HepG2 (cell line): Measurements from ENCODE around the gene G6PD. TPM values are rescaled to one million over a fixed set of nuclear protein-coding genes. Genes with fewer than 3 reads are reported as not detected.

Source experiments
- ATF1 ChIP-seq: IDR thresholded peaks from 2 replicates; pipeline ENCODE4 v1.6.1; 2016; ENCODE audit warnings: mild to moderate bottlenecking, control low read depth
- CREM ChIP-seq, 2 experiments: sonication (generic) in 1 of 2; formaldehyde crosslinking in 1 of 2; IDR thresholded peaks; 2 replicates each; pipeline versions ENCODE4 v1.4.0 to v1.6.1; 2016 to 2020; ENCODE audit warnings: antibody characterized with exemption in 1 of 2, mild to moderate bottlenecking in 1 of 2, missing genetic modification reagents in 1 of 2
- ELF3 ChIP-seq: IDR thresholded peaks from 2 replicates; pipeline ENCODE4 v1.6.1; 2016; ENCODE audit warnings: missing genetic modification reagents, missing compliant biosample characterization
- IRF9 ChIP-seq: sonication (generic); formaldehyde crosslinking; IDR thresholded peaks from 2 replicates; pipeline ENCODE4 v1.8.0; 2022; ENCODE audit warnings: missing genetic modification reagents, mild to moderate bottlenecking, borderline replicate concordance
- PTBP1 ChIP-seq: fragments of 200-400 bp; formaldehyde crosslinking; IDR thresholded peaks from 2 replicates; pipeline ENCODE4 v1.6.1; 2018; ENCODE audit warnings: low read length, low read depth; ENCODE audit not compliant: poor library complexity, severe bottlenecking
- RBFOX2 ChIP-seq: fragments of 200-400 bp; formaldehyde crosslinking; IDR thresholded peaks from 2 replicates; pipeline ENCODE4 v1.6.1; 2017; ENCODE audit warnings: low read depth, mild to moderate bottlenecking, low read length
- RXRB ChIP-seq: IDR thresholded peaks from 2 replicates; pipeline ENCODE4 v1.6.1; 2016; ENCODE audit warnings: borderline replicate concordance, missing genetic modification reagents, missing compliant biosample characterization
- SNAPC5 ChIP-seq: sonication (generic); formaldehyde crosslinking; IDR thresholded peaks from 2 replicates; pipeline ENCODE4 v1.8.1; 2023; ENCODE audit warnings: mild to moderate bottlenecking, missing genetic modification reagents, borderline replicate concordance
- SOX13 ChIP-seq, 3 experiments: fragments of 450-650 bp in 1 of 3; sonication (generic) in 1 of 3; formaldehyde crosslinking in 1 of 3; IDR thresholded peaks in 2 of 3; conservative IDR thresholded peaks in 1 of 3; 2 replicates each; pipeline versions ENCODE4 v1.5.0 to v1.6.1; 2016 to 2020; ENCODE audit warnings: antibody characterized with exemption in 1 of 3, mild to moderate bottlenecking in 1 of 3, missing compliant biosample characterization in 1 of 3, missing genetic modification reagents in 1 of 3, moderate library complexity in 1 of 3
- TCF12 ChIP-seq, 2 experiments: fragments of 450-650 bp in 1 of 2; sonication (generic) in 1 of 2; formaldehyde crosslinking in 1 of 2; IDR thresholded peaks; 2 replicates each; pipeline versions ENCODE4 v1.6.1 to v1.8.0; 2017 to 2022; ENCODE audit warnings: antibody characterized with exemption in 1 of 2, mild to moderate bottlenecking in 1 of 2, missing genetic modification reagents in 1 of 2, moderate library complexity in 1 of 2
- THRA ChIP-seq: sonication (generic); formaldehyde crosslinking; IDR thresholded peaks from 2 replicates; pipeline ENCODE4 v1.4.0; 2020; ENCODE audit warnings: missing genetic modification reagents, borderline replicate concordance
- U2AF1 ChIP-seq: fragments of 200-400 bp; formaldehyde crosslinking; optimal IDR thresholded peaks from 2 replicates; pipeline ENCODE3; 2017; ENCODE audit warnings: mild to moderate bottlenecking, low read depth, low read length
- YEATS2 ChIP-seq: sonication (generic); formaldehyde crosslinking; IDR thresholded peaks from 2 replicates; pipeline ENCODE4 v1.4.0; 2020; ENCODE audit warnings: missing genetic modification reagents, borderline replicate concordance
- YY1 ChIP-seq: IDR thresholded peaks from 2 replicates; pipeline ENCODE4 v1.6.1; 2011; ENCODE audit warnings: low read length, low read depth, moderate library complexity, mild to moderate bottlenecking; ENCODE audit not compliant: insufficient read depth, insufficient replicate concordance
- ZFP37 ChIP-seq: sonication (generic); formaldehyde crosslinking; IDR thresholded peaks from 2 replicates; pipeline ENCODE4 v1.4.0; 2020; ENCODE audit warnings: missing genetic modification reagents, borderline replicate concordance
- ZNF784 ChIP-seq: sonication (generic); formaldehyde crosslinking; IDR thresholded peaks from 2 replicates; pipeline ENCODE4 v1.5.1; 2020; ENCODE audit warnings: missing genetic modification reagents, mild to moderate bottlenecking, borderline replicate concordance
- polyA plus RNA-seq, 8 experiments: library from polyadenylated mRNA; depleted of rRNA in 3 of 8; stranded (reverse) in 7 of 8; unstranded in 1 of 8; fragments of >200 nt; fragmentation: Illumina TruSeq in 4 of 8; extraction: Trizol in 4 of 8; gene quantifications; 2 replicates each; pipeline versions ENCODE4 v1.2.1 to v1.2.3, GENCODE V29; 2011 to 2016; ENCODE audit warnings: low read depth in 4 of 8, missing spikeins in 1 of 8, mixed read lengths in 1 of 8; ENCODE audit not compliant: insufficient read depth in 1 of 8
- total RNA-seq, 5 experiments: library from RNA; depleted of rRNA; stranded (reverse); fragments of >200 nt; fragmentation: Illumina TruSeq; extraction: Trizol; gene quantifications; 2 replicates each; pipeline ENCODE4 v1.2.3, GENCODE V29; 2016; ENCODE audit warnings: low read depth in 1 of 5
- TF ChIP-seq, protein P1 (sequence below): sonication (generic); formaldehyde crosslinking; IDR thresholded peaks from 2 replicates; pipeline ENCODE4 v1.4.0; 2020; ENCODE audit warnings: missing genetic modification reagents
- TF ChIP-seq, protein P2 (sequence below): IDR thresholded peaks from 2 replicates; pipeline ENCODE4 v1.6.1; 2016; ENCODE audit warnings: low read depth, borderline replicate concordance

G6PD gene
- total and polyA plus RNA-seq, 2 of the 13 experiments (the other 11 are each of a cell fraction or from before 2014, with no cell fraction given): 18.8 to 28.8 TPM

- TF ChIP-seq SNAPC5: no peak
- peak; percentile 62; the same call in 1 of the 2 replicates for TF ChIP-seq THRA (CRISPR knock-in tag)
- no peak for TF ChIP-seq YY1
- no peak for TF ChIP-seq CREM (IDR thresholded peaks at IDR 0.05)
- TF ChIP-seq CREM (CRISPR knock-in tag; IDR thresholded peaks at IDR 0.05): no peak
- no peak for TF ChIP-seq U2AF1
- TF ChIP-seq TCF12 (IDR thresholded peaks at IDR 0.05): no peak
- no peak for TF ChIP-seq TCF12 (CRISPR knock-in tag; IDR thresholded peaks at IDR 0.05)
- TF ChIP-seq, protein P1, sequence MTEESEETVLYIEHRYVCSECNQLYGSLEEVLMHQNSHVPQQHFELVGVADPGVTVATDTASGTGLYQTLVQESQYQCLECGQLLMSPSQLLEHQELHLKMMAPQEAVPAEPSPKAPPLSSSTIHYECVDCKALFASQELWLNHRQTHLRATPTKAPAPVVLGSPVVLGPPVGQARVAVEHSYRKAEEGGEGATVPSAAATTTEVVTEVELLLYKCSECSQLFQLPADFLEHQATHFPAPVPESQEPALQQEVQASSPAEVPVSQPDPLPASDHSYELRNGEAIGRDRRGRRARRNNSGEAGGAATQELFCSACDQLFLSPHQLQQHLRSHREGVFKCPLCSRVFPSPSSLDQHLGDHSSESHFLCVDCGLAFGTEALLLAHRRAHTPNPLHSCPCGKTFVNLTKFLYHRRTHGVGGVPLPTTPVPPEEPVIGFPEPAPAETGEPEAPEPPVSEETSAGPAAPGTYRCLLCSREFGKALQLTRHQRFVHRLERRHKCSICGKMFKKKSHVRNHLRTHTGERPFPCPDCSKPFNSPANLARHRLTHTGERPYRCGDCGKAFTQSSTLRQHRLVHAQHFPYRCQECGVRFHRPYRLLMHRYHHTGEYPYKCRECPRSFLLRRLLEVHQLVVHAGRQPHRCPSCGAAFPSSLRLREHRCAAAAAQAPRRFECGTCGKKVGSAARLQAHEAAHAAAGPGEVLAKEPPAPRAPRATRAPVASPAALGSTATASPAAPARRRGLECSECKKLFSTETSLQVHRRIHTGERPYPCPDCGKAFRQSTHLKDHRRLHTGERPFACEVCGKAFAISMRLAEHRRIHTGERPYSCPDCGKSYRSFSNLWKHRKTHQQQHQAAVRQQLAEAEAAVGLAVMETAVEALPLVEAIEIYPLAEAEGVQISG: peak; percentile 33; the same call in 1 of the 2 replicates
- no peak for TF ChIP-seq ZNF784 (CRISPR knock-in tag)
- 0 out of 2 replicates have a peak, but pooled peaks have one; percentile 43 for TF ChIP-seq RXRB
- TF ChIP-seq, protein P2, sequence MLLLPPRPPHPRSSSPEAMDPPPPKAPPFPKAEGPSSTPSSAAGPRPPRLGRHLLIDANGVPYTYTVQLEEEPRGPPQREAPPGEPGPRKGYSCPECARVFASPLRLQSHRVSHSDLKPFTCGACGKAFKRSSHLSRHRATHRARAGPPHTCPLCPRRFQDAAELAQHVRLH (CRISPR knock-in tag): no peak
- no peak for TF ChIP-seq YEATS2 (CRISPR knock-in tag)
- no peak for TF ChIP-seq IRF9 (CRISPR knock-in tag)
- TF ChIP-seq RBFOX2: peak; percentile 40; the same call in 1 of the 2 replicates
- no peak for TF ChIP-seq PTBP1
- TF ChIP-seq ATF1 (CRISPR knock-in tag): no peak
- no peak for TF ChIP-seq ZFP37 (CRISPR knock-in tag)
- TF ChIP-seq ELF3 (CRISPR knock-in tag): peak; percentile 61; the same call in 1 of the 2 replicates
- no peak for TF ChIP-seq SOX13 (IDR thresholded peaks at IDR 0.05)
- TF ChIP-seq SOX13 (CRISPR knock-in tag; conservative IDR thresholded peaks at IDR 0.05 in 1 of 2, IDR thresholded peaks at IDR 0.05 in 1 of 2): peak in 1 of 2 experiments; percentile 24; a peak in 1 of 4 replicates
Observed at GRCh38 chrX:154540897-154541535, 5.6 kb downstream of the G6PD start (continued).
